Suppressor macrophage (primary cell): ENCODE data around the gene SARNP.
A peak's percentile ranks its signal among the peaks of the same experiment; 100 is the strongest.
"Not testable (repeated sequence)": the region's sequence is repeated elsewhere in the genome, so short reads cannot be mapped to it uniquely, and the experiment has no call there.

Experiments used
- DNase-seq, 4 experiments: peaks; one replicate each; pipeline ENCODE4 v3.0.0-alpha.2; 2020 to 2022

SARNP gene

DNA sequence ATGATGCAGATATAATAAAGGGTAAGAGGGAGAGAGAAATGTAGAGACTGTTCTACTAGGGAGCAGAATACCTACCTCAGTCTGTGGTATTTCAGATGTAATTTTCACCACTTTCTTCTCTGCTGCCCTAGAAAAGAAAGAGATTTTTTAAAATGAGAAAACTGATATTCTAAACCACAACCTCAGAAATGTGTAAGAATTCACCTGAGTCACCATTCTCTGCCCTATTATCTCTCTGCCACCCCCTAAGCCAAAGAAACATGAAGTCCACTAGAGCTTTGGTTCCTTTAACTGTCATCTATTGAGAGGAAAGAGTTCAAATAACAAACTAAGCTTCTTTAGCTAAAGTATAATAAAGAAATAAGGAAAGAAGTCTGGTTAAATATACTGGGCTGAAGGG, 21.6 kb downstream of the SARNP start:
- DNase-seq: no peak

DNA sequence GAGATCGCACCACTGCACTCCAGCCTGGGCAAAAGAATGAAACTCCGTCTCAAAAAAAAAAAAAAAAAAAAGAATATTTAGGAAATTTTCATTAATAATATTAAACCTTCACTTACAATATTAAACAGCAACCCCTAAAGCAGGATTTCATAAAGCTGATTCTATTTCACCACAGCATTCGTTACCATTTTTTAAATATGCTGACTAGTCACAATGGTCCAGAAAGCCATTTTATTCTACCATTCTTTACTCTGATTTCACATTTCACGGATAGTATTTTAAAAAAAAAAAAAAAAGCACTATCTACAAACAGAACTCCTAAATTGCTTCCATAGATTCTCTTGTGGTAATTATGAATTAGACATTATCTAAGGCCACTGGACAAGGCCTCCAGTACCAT, 27.6 kb downstream of the SARNP start:
- no peak for DNase-seq

DNA sequence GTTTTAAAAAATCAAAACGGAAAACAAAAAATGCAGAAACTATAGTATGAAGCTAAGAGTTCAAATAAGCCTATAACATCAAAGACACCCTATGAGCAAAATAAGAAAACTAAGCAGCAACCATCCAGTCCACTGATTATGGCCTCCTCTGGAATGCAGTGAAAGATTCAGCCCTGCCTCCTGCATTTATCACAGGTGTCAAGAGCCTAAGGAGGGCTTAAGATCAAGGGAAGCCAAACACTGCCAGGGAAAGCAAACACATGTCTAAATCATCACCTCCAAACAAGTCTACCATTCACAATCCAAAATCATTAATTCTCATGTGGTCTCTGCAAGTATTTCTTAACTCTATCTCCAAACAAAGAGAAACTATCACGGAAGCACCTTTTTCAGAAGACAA, 28.4 kb downstream of the SARNP start:
- no peak for DNase-seq

DNA sequence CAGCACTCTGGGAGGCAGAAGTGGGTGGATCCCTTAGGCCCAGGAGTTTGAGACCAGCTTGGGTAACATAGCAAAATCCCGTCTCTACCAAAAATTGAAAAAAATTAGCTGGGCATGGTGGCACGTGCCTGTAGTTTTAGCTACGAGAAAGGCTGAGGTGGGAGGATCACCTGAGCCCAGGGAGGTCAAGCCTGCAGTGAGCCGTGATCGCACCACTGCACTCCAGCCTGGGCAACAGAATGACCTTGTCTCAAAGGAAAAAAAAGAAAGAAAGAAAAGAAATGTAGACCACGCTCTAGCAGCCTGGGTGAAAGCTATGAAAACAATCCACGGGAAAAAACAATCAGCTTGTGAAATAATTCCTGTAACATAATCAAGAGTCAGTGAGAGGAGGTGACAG, 29.0 kb downstream of the SARNP start:
- no peak for DNase-seq

GRCh38 chr12:55780685-55781084, 36.8 kb downstream of the SARNP start:
- DNase-seq: peak; percentile 12 to 60 (median 50)

GRCh38 chr12:55777856-55778255, 39.7 kb downstream of the SARNP start:
- DNase-seq: peak; percentile 41 to 66 (median 49)

- DNase-seq: no peak
These were observed 45.8 kb downstream of the SARNP start for GRCh38 chr12:55771736-55772135.

DNA sequence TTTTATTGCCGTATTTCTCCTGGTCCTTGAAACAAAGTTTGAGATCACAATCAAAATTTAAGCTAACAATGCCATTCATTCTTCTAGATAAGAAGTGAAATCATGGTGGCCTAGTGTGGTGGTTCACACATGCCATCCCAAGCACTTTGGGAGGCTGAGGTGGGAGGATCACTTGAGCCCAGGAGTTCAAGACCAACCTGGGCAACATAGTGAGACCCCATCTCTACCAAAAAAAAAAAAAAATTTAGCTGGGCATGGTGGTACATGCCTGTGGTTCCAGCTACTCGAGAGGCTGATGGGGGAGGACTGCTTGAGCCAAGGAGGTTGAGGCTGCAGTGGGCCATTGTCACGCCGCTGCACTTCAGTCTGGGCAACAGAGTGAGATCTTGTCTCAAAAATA, 50.4 kb downstream of the SARNP start:
- no peak for DNase-seq

GRCh38 chr12:55765736-55766290, 51.7 kb downstream of the SARNP start:
- no peak for DNase-seq

DNA sequence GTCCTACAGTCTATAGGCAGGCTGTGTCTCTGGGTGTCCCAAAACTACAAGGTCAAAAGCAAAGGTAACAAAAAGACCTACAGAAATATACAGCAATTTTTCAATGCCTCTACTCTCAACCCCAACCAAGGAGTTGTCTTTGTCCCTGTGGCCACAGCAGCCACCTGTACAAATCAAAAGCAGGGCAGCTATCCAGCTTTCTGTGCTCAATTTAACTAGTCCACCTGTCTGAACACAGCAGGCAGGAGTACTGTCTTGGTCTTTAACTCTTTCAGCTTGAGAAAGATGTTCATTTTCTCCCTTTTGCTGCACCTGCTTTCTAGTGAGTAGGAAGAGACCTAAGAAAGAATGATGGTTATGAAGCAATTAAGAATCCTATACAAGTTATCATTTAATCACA, 54.9 kb downstream of the SARNP start:
- no peak for DNase-seq

- DNase-seq: no peak
These were observed 56.9 kb downstream of the SARNP start for GRCh38 chr12:55760663-55761062.

GRCh38 chr12:55758575-55758974, 58.9 kb downstream of the SARNP start:
- not testable (repeated sequence) for DNase-seq

- DNase-seq: no peak
These were observed 59.8 kb downstream of the SARNP start for GRCh38 chr12:55757701-55758100.

- DNase-seq: no peak
These were observed 62.3 kb downstream of the SARNP start for GRCh38 chr12:55755246-55755645.

GRCh38 chr12:55748230-55748993, 69.1 kb downstream of the SARNP start:
- no peak for DNase-seq

GRCh38 chr12:55746913-55747231, 70.7 kb downstream of the SARNP start:
- no peak for DNase-seq

- DNase-seq: no peak
These were observed 71.2 kb downstream of the SARNP start for GRCh38 chr12:55746174-55746912.

DNA sequence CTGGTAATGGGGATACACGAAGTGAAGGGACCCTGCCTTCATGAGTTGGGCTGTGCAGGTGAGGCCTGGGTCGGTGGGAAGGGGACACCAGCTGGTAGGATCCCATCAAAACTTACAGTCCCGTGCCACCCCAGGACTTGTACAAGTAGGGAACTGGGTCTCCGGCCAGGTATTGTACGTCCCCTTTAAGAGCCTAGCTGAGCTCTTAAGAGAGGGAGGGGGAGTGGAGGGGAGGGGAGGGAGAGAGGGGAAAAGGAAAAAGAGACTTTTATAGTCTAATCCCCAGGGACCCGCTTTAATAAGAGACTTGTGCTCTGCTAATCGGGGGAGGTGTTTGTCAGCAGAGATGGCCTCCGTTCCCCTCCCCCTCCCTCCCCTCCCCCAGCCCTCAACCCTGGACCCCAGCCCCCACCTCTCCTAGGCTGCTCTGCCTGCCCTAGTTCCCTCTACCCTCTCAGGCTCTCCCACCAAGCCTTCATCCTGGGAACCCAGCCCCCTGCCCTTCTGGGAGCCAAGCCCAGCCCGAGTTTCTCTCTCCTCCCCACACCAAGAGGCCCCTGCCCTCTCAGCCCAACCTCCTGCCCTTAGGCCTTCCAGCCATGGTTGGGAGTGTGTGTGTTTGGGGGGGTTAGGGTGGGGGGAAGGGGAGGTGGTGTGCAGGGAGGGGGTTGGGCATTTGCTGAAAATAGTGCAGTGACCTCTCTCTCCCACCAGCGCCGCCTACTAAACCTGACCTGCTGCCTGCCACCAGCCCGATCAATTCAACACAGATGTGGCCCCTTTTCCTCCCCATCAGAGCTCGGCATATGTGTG, 72.0 kb downstream of the SARNP start:
- no peak for DNase-seq

DNA sequence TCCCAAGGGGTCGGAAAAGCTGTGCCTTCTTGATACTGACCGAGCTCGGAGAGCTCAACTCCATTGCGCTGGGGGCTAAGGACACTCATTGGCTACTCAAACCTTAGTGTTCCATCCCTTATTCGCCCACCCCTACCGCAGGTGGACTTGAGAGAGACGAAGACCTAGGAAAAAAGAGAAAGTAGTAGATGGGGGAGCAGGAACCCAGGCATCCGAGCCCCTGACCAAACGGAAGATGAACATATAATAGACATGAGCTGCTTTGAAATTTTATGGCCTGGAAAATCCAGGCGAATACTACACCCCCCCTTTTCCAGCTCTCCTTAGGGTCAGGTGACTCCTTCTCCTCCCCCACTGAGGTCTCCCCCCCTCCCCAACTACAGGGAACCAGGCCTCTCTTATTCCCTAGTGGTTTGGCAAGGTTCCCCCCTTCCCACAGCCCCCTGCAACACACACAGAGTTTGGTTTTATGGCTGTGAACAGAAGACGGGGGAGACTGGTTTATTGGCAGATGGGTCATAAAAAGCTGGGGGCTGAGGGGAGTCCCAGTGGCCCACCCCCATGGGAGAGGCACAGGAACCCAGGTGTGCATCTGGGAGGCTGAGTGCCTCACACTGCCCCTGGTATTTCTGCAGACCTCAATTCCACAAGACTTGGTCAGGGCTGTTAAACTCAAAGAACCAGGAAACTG, 73.0 kb downstream of the SARNP start:
- DNase-seq: no peak

DNA sequence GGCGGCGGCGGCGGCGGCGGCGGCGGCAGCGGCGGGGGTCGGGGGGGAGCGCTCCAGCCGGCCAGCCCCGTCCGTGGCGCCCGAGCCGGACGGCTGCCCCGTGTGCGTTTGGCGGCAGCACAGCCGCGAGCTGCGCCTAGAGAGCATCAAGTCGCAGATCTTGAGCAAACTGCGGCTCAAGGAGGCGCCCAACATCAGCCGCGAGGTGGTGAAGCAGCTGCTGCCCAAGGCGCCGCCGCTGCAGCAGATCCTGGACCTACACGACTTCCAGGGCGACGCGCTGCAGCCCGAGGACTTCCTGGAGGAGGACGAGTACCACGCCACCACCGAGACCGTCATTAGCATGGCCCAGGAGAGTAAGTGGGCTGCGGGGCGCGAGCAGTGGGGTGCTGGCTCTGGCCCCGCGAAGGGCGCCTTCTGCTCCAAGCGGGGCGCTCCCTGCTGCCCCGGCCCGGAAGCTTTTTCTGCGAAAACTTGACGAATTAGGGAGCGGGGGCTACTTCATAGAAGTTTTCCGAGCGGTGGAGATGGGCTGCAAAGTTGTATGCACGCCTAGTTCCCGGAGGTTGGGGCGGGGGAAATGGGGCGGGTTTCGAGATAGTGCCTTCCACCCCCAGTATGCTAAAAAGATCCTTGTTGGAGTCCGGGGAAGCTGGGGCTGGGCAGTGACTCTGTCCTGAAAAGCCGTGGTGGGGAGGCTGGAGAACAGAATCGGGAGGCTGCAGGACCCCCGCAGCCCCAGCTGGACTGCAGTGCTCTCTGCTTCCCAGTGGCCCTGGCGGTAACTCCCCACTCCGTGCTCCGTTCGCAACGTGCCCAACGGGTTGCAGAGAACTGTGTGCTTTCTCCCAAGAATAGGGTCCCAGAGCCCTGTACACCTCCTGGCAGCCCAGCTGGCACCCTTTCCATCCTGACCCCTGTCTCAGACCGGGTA, 73.9 kb downstream of the SARNP start:
- DNase-seq: peak; percentile 63 to 82 (median 70)

DNA sequence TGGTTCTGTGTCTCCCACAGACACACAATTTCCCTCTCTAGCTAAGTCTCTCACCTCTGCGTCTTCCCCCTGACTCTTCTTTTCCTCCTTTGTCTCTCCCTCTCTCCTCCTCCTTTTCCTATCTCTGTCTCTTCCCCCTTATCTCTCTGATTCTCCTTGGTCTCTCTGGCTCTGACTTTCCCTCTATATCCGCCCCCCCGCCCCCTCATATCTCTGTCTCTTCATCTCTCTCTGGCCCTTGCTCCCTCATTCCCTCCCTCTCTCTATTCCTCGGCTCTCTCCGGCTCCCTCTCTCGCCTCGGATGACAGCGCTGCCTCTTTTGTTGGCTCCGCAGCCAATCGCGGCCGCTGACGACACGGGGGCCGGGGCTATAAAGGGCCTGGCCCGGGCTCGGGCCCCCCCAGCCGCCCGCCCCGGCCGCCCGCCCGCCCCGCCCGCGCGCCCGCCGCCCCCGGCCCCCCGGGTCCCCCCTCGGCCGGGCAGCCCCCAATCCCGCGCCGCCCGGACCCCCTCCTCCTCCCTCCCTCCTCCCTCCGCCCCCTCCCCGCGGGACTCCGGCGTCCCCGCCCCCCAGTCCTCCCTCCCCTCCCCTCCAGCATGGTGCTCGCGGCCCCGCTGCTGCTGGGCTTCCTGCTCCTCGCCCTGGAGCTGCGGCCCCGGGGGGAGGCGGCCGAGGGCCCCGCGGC, 74.7 kb downstream of the SARNP start, which contains the start of gene GDF11:
GDF11 (plus strand) TSS at position 404 of the 687 bp plus-strand sequence; CDS start at position 599, 195 bp downstream.
- DNase-seq: peak in 2 of 4 experiments; percentile 61 to 67
